Heart left ventricle (tissue), 13 donors: ENCODE data around the gene ZNF423.

Source experiments
- CTCF ChIP-seq, 12 donors: fragments of 200-600 bp; sonication (generic) in 4 of 12; IDR thresholded peaks; one replicate each; pipeline versions ENCODE4 v1.5.0 to v1.8.0; 2018 to 2022; ENCODE audit warnings: antibody characterized with exemption in 12 of 12, mild to moderate bottlenecking in 5 of 12
- POLR2A ChIP-seq, 2 donors: fragments of 450-650 bp; IDR thresholded peaks; one replicate each; pipeline ENCODE4 v1.6.1; 2017; ENCODE audit warnings: antibody characterized with exemption in 2 of 2, mild to moderate bottlenecking in 2 of 2, moderate library complexity in 2 of 2
- donor health status: ischemic (EF 13 %, LVEDD 7.1; RV severe dilation, severe dysfunction).
- donor health status: DM: no; HTN: yes; CAD: no.
- donor health status: DM: no; HTN: no; CAD: no.
- donor health status: ischemic (EF 25% LVEDD 6.9; RV normal size, moderate dysfunction).
- donor health status: ischemic (EF 25% LVEDD 5.7; RV mildly dilated, moderate dysfunction).
- donor health status: ischemic (EF 35%, LVEDD 5.7; RV mildly dilated, moderate dysfunction).
- donor health status: nonischemic (EF 11% LVEDD 7.7; RV severe dilation, severe dysfunction).
- donor health status: DM: yes; HTN: yes; CAD: no.
- donor health status: PGD.
- donor health status: ischemic (EF 29% LVEDD 5.4; RV normal size, mild dysfunction).
- donor health status: nonischemic (EF 23%, LVEDD 6.1; RV moderate dilation, normal function).

GRCh38 chr16:49838441-49839016, 17.4 kb downstream of the ZNF423 start:
- no peak for TF ChIP-seq CTCF (IDR thresholded peaks at IDR 0.05)
- no peak for TF ChIP-seq POLR2A (IDR thresholded peaks at IDR 0.05)
